HG03558 (cell line): ENCODE measurements around the gene LIPF.
"Not testable (repeated sequence)": the region's sequence is repeated elsewhere in the genome, so short reads cannot be mapped to it uniquely, and the experiment has no call there.

Experiments
- ATAC-seq: cut with Tn5 transposase; IDR thresholded peaks from one replicate; pipeline ENCODE4 v1.9.1; 2021; ENCODE audit warnings: moderate number of reproducible peaks; ENCODE audit not compliant: unreplicated experiment; ENCODE audit errors: extremely low read depth

Gene LIPF

GRCh38 chr10:88664142-88664541 is at the start of gene LIPF:
Gene LIPF (plus strand): TSS chr10:88664442. CDS start chr10:88667298, 2,856 bp downstream.
- ATAC-seq, result no peak

GRCh38 chr10:88616250-88616977 is 47.8 kb upstream of the LIPF start:
- ATAC-seq, result no peak

GRCh38 chr10:88617772-88618300 is 46.4 kb upstream of the LIPF start:
- no peak for ATAC-seq

GRCh38 chr10:88618496-88618895 is 45.7 kb upstream of the LIPF start:
- ATAC-seq, result no peak

GRCh38 chr10:88620441-88620840 is 43.8 kb upstream of the LIPF start:
- no peak for ATAC-seq

GRCh38 chr10:88623835-88624234 is 40.4 kb upstream of the LIPF start:
- no peak for ATAC-seq

- ATAC-seq, result no peak
Measured at GRCh38 chr10:88624840-88625239, 39.4 kb upstream of the LIPF start.

GRCh38 chr10:88640186-88640585 is 24.1 kb upstream of the LIPF start:
- ATAC-seq, result no peak

GRCh38 chr10:88642209-88642608 is 22.0 kb upstream of the LIPF start:
- no peak for ATAC-seq

GRCh38 chr10:88642963-88643362 is 21.3 kb upstream of the LIPF start:
- ATAC-seq, result no peak

- ATAC-seq, result no peak
Measured at GRCh38 chr10:88647061-88647615, 17.1 kb upstream of the LIPF start.

- no peak for ATAC-seq
Measured at GRCh38 chr10:88651101-88651551, 13.1 kb upstream of the LIPF start.

GRCh38 chr10:88652616-88653015 is 11.6 kb upstream of the LIPF start:
- no peak for ATAC-seq

GRCh38 chr10:88657901-88658300 is 6.3 kb upstream of the LIPF start:
- no peak for ATAC-seq

- no peak for ATAC-seq
Measured at GRCh38 chr10:88659725-88660597, 4.3 kb upstream of the LIPF start.

GRCh38 chr10:88660598-88660884 is 3.7 kb upstream of the LIPF start:
- ATAC-seq, result no peak

- ATAC-seq, result no peak
Measured at GRCh38 chr10:88661018-88661417, 3.2 kb upstream of the LIPF start.

- no peak for ATAC-seq
Measured at GRCh38 chr10:88661577-88661976, 2.7 kb upstream of the LIPF start.

- not testable (repeated sequence) for ATAC-seq
Measured at GRCh38 chr10:88663153-88663552, 1.1 kb upstream of the LIPF start.

- no peak for ATAC-seq
Measured at GRCh38 chr10:88668465-88668864, 4.2 kb downstream of the LIPF start.

GRCh38 chr10:88670497-88670896 is 6.3 kb downstream of the LIPF start:
- ATAC-seq, result no peak
